Stimulated activated CD8-positive, alpha-beta memory T cell treated with anti-CD3 and anti-CD28 coated beads, Interleukin-15, amount 100 ng/mL, for 24 hours (primary cell): ENCODE data around the gene SFMBT2.
"Not testable (repeated sequence)": the region's sequence is repeated elsewhere in the genome, so short reads cannot be mapped to it uniquely, and the experiment has no call there.

ENCODE experiments used
- DNase-seq: peaks from one replicate; pipeline ENCODE4 v3.0.0-alpha.2; 2020; ENCODE audit warnings: low read depth

The SFMBT2 gene

DNA sequence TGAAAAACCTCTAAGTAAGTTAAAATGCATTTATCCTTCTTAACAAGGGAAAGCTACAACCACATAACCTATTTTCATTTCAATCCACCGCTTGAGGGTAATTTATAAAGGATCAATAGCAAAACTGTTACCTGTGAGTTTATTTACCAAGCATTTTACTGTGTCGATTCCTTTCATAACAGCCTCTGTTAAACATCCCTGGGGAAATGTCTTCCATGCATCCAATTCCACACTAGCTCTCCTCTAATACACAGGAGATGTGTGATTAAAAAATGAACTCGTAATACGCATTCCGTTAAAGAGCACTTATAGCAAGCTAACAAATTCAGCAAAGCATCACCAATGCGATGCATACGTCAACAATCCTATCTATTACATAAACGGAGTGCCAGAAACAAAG is 185.7 kb downstream of the SFMBT2 start:
- DNase-seq = no peak

DNA sequence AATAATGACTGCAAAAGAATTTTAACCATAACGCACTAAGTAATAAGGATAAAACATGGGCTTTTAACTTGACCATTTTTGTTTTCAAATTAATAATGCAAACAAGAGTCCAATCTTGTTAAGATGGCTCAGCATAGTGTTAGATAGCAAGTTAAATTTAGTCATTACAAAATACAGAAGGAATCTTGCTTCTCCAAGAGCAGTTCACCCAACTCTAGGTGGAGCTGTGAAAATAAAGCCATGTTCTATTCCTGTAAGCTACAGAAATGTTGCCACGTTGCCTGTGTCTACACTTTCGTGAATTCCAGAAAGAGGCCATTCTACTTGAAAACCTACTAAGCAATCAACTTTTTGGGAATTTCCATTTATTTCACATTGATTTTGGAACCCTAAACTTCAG is 191.9 kb downstream of the SFMBT2 start:
- no peak for DNase-seq

DNA sequence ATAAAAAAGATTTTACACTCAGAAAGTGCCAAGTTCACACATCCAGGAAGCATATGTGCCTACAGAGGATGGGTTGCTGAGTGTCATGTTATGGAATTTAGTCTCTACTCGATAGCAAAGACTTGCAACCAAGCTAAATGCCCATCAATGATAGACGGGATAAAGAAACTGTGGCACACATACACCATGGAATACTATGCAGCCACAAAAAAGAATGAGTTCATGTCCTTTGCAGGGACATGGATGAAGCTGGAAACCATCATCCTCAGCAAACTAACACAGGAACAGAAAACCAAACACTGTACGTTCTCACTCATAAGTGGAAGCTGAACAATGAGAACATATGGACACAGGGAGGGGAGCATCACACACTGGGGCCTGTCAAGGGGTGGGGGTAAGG is 198.1 kb downstream of the SFMBT2 start:
- DNase-seq = not testable (repeated sequence)

DNA sequence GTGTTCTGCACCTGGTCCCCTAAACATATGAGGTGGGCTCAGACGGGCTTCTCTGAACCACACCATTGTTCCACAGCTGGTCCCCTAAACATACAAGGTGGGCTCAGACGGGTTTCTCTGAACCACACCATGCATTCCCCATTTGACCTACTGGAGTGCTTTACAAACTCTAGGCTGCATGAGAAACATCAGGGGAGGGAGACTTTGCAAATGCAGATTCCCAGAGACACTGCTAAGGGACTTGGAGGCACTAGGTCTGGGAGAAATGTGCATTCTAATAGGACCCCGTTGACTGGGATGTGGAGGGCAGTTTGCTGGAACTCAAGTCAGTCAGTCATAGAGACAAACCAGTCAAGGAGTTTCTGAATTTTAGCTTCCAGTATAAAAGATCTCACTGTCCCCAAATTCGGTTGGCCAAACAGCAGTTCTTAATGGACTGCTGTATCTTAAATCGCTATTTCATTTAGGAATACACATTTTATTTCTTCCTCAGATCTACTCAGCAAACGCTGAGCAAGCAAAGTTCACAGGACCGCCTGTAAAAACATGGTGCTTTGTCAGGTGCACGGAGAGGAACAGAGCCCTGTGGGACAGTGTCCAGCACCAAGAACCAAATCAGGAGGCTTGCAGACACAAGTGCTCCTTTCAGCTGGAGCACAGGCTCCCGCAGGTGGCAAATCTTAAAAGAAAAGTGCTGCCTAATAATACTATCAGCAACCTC is 198.8 kb downstream of the SFMBT2 start:
- no peak for DNase-seq

DNA sequence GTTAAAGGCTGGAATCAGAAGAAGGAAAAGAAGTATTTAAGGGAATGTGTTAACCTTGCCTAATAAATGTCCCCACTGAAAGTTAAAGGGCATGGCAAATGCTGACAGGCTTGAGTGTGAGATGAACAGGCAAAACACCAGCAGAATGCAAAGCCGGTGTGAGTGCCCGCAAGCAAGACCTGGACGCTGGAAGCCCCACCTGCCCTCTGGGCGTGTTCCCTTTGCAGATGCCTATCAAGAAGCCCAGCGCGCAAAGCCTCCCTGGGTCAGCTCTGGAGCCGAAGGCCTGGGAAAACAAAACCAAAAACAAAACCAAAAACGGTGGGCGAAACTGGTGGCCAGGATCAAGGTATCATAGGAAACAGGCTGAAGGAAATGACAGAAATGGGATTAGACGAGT is 200.3 kb downstream of the SFMBT2 start:
- DNase-seq = no peak

DNA sequence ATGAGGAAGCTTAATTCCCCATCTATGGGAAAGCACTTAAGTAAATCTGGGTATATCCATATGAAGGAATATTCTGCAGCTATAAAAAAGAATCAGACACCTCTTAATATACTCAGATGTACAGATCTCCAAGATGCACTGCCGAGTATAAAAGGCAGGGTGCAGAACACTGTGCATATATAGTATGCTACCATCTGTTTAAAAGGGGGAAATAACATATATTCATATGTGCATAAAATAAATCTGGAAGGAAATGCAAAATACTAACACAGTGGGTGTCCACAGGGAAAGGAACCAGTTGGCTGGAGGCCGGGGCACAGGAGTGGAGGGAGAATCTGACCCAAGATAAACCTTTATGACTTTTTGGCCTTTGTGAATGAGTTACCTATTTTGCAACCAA is 201.4 kb downstream of the SFMBT2 start:
- no peak for DNase-seq

DNA sequence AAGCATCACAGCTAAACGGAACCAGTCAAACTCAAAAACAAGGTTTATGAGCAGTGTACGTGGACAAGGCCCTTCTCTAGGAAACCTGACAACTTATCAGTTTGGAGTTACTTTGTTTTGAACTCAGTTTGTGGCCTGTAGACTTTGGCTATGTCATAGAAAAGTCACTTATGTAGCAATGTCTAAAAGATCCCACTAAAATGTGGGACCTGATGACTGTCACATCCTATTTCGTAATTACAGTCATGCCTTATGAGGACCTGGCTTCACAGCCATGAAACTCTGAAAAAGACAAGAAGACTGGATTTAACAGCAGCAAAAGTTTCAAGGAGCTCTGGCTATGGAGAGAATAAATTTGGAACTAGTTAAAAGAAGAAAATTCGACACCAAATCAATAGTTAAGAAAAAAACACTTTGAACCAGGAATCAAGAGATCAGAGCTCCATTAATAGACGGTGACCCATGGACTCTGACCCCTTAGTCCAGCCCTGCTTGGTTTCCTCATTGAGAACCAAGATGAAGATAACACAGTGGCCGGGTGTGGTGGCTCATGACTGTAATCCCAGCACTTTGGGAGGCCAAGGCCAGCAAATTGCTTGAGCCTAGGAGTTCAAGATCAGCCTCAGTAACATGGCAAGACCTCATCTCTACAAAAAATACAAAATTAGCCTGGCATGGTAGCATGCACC is 204.3 kb downstream of the SFMBT2 start:
- no peak for DNase-seq

DNA sequence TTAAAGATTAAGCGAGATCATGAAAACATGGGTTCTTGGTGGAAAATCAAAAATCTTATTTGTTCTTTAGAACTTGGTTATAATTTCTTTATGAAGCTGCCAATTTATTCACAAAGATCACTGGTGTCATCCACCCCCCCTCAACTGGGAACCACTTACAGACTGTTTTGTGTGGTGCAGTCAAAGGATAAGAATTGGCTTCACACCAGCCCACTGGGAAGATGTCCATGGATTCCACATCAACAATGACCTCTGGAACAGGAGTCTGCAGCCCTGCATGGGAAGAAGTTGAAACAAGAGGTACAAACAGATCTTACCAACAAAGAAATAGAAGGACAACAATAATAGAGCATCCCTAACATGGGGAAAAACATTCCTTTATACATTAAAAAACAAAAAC is 205.2 kb downstream of the SFMBT2 start:
- DNase-seq = no peak

DNA sequence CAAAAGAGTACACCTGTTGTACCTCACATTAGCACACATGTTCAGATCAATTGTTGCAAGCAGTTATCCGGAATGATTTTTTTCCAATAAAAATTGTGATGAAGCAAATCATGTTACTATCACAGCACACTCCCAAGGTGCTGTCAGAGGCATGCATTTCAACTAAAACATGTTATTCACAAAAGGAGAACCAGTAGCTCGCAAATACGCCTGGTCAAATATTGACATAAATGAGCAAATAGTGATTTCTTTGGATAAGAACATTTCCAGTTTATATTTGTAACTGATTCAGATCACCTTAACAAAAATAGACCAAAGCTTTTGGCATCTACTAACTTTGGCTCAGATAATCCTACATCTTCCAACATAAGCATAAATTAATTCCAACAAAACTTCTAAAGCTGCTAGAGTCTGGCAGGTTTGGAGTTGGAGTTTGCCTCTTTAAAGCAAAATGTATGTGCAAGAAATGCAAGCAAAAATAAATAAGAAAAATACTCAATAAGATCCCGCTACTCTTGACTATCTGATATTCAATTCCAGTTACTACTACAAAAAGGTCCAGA is 208.0 kb downstream of the SFMBT2 start:
- DNase-seq = no peak

DNA sequence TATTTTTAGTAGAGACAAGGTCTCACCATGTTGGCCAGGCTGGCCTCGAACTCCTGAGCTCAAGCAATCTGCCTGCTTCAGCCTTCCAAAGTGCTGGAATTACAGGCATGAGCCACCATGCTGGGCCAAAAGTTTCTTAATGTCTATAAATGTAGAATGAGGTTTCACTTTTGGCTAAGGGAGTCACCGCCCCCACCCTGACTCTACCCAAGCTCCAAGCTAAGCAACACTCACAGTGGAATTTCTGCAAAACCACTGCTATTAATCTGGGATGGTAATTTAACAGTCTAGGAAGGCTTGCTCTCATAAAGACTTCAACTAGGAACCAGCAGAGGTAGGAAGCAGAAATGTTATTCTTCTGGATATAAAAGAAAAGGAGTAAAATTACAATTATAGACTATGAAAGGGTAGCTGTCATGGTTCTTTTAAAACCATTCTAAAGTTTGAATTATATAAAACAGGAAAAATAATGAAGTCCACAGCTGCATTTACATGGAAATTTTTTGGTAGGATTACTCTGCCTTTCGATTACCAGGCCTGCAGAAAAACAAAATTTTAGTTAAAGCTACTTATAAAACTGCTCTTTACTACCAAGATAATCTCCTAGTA is 211.6 kb downstream of the SFMBT2 start:
- DNase-seq = no peak

DNA sequence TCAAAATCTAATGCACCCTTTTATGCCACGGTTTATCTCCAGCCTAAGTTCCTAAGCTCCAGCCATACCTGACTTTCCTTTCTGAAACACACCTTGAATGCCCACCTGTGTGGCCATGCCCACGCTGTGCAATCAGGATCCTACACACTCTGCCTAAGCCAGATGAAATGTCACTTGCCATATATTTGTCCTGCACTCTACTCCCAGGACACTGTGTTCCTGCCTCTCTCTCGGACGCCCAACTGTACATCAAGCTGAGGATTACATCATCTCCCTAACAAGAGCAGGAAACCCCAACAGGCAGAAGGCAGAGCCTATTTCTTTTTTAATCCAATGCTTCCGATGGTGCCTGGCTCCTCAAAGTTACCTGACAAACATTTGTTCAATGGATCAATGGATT is 214.6 kb downstream of the SFMBT2 start:
- DNase-seq = no peak

DNA sequence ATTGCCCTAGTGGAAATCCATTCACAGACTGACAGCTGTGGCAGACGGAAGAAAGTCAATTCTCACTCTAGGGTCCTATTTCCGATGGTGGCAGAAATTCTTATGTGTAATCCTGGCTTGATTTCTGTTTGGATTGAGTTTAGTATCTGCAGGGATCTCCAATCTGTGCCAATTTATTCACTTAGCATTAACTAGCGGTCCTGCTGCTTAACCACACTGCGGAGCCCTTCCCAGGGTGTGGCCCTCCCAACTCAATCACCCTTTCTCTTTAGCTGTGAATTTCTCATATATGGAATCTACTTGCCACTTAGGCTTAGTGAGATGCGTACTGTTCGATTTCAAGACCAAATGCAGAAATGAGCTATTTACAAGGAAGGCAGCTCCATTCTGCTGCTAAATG is 215.7 kb downstream of the SFMBT2 start:
- no peak for DNase-seq

DNA sequence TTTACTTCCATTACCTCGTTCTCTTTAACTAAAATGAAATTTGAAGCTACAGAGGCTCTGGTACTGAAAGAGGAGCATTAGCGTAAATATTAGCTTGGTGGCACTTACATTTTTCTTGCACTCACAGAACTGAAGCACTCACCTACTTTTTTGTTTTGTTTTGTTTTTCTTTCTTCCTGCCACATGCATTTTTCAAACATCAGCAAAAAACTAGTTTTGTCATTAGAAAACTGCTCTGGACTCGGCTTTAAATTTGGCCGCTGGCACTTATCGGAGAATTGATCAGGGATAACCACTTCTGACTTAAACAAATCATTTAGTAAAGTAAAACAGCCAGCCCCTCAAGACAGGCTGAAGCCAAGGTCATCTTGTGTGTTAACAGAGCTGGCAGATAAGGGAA is 216.3 kb downstream of the SFMBT2 start:
- DNase-seq = no peak

DNA sequence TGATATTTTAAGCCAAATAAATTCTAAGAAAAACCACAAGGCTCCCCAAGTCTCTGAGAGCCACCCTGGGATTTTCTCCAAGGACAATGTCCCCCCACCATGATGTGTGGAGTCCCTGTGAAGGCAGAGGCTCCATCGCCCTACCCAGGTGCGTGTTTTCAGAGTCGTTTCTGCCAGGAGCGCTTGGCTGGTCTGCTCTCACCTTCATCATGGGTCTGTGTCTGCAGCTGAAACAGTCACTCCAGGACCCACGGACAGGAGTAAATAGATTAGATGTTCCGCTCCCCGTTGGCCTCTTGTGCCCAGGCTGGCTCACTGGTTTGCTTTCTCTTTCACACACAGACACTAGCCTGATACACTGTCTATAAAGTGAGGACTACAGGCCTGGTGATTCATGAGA is 217.5 kb downstream of the SFMBT2 start:
- peak; percentile 10 for DNase-seq

DNA sequence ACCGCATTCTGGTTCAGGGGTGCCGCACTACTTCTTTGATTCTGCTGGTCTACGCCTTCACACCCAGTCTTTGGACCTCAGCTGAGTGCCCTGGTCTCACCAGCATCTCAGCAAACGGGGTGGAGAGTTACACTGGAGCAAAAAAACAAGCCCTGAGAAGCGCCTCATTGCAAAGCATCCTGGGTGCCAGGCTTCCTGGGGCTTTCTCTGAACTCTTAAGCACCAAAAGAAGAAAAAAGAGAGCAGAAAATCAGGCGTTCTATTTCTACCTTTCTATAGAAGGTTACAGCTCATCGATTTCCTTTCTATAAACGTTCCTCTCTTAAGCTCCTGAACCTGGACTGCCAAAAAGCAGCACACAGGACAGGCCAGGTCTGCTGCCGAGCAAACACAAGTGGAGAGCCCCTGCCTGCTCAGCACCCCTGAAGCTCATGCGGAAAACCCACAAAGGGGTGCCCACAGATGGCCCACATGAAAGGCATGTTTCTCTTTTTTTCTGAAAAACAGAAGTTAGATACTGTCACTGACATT is 217.9 kb downstream of the SFMBT2 start:
- peak; percentile 17 for DNase-seq

DNA sequence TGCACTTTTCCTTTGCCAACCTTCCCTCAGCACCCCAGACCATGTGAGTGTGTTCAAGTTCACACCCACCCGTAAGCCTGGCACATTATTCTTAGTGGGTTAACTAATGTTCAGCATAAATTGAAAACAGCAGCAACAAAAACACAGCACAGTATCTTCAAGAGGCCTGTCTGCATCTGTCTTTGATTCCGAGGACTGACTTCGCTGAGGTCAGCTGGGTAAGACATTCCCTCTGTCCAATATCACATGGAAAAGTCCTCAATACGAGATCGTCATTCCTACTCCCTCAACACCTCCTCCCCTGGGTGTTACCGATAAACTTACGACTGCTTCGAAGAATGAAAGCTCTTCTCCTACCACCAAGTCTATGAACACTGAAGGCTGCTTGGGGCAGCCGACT is 218.8 kb downstream of the SFMBT2 start:
- no peak for DNase-seq

DNA sequence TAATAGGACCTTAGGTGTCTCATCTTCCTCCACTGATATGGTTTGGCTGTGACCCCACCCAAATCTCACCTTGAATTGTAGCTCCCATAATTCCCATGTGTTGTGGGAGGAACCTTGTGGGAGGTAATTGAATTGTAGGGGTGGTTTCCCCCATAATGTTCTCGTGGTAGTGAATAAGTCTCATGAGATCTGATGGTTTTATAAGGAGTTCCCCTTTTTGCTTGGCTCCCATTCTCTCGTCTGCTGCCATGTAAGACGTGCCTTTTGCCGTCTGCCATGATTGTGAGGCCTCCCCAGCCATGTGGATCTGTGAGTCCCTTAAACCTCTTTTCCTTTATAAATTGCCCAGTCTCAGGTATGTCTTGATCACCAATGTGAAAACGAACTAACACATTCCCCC is 220.1 kb downstream of the SFMBT2 start:
- not testable (repeated sequence) for DNase-seq

DNA sequence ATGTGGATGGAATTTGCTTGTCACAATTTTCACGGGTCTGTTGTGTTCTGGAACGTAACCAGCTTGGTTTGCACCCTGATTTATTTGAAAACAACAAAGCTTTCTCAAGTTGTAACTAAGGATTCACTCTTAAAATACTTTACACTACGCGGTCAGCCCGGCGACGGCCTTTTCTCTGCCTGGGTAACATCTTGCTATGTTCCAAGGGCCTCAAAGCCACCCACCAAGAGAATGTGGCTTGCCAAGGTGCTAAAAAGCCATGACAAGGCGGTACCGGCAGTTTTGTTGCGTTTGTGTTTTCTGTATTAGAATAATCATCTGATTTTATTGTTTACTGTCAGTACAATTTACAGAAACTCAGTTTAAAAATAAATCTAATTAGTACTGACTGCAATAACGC is 220.9 kb downstream of the SFMBT2 start:
- DNase-seq = no peak

DNA sequence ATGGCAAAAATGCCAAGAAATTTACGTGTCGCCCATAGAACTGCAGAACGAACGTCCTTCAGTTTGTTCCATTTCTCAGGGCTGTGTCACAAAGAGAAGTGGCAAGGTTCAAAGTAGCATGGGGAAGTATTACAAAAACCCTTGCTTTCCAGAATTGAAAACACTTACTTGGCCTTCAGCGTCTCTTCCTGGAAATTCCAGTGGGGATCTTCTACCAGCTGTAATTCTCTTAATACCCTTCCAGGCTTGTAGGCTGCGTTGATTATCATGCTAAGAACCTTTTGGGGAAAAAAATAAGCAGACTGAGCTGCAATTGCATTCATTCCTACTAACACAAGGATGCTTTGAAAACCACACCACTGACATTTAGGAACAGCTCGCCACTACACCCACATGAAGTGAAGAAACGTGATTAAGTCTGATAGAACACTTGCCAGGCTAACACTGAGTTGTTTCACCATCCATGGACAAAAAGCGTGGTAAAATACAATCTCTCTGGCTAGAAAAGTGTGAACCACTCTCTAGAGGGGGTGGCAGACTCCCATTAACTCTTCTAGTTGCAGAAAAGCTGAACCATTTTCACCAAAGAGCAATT is 222.3 kb downstream of the SFMBT2 start:
- DNase-seq = no peak

DNA sequence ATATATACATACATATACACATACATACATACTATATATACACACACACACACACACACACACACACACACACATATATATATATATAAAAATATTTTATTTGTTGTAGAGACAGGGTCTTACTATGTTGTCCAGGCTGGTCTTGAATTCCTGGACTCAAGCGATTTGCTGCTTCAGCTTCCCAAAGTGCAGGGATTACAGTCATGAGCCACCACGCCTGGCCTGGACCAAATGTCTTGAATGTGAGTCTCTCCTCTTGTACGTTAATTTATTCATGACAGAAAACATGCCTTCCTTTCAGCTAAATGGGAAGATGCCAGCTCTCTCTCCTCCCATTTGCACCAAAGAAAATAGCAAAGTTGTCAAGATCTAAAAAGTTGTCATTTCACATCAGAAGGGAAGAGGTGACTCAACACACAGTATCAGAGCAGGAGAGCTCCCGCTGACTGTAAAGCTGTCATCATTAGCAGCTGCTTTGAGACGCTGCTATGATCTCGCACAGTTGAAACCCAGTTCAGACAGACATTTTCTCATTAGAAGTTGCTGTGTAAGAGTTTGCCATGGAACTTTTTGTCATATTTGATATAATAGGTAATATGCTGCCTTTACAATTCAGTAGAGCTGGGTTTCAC is 224.3 kb downstream of the SFMBT2 start:
- no peak for DNase-seq

DNA sequence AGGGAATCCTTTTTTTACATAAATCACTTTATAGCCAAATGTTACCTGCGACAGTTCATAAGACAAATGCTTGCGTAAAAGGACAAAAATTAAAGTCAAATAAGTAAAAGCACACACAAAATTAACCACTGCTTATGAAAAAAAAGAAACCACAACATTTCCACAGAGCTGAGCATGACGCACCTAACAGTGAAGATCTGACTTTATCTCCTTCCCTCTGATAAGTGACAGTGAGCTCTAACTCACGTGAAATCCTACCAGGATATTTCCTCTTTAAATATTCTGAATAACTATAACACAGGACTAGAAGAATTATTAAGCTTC is 225.5 kb downstream of the SFMBT2 start:
- no peak for DNase-seq

DNA sequence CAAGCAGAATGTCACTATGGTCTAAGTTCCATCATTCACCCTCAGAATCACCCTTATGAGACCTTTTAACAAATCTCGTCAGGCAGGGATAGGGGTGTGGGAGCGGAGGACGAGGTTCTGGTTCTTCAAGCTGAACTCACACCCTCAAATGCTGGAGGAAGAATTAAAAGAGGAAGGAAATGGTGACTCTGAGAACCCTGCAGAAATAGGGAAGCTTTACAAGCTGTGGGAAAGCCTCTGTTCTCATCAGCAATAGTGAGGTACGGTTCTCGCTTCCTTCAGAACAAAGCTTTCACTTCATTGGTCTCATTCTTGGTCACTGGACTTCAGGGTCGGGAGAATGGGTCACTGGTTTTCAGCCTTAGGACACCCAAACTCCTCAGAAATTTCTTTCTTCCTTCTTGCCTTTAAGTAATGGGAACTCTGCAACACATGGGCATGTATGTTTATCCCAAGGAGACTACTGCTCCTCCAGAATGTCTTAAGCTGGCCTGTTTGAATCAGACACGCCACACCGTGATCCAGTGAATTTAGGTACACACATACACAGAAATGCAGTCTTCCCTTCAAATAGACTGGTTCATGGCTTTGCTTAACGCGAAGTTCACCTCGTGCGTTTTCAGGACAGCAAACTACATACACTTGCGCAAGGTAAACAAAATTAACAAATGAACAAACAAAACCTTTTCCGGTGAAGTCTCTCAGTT is 226.0 kb downstream of the SFMBT2 start:
- no peak for DNase-seq
